NCI-H2171 treated with DMSO at 0.1 percent for 48 hours (cell line): ENCODE results near the gene FPR1.

ENCODE experiments used
- DNase-seq: peaks from one replicate; lab custom pipeline; 2025; lab: John Stamatoyannopoulos, UW

Gene FPR1

DNA sequence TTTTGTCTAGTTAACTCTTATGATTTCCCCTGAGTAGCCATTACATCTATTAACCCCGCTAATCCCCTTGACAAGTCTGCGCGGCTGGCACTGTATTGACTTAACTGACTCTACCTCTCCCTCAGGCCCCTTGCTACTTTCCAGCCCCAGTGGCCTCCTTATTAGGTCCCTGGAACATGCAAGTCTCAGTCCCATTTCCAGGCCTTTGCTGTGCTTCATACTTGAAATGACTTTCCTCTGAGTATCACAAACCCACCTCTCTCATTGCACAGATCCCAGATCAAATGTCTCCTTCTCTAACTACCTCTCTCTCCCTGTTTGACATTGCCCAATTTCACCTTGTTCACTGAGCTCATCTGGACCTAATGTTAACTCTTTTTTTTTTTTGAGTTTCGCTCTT lies 45.4 kb downstream of the FPR1 start:
- no peak for DNase-seq

DNA sequence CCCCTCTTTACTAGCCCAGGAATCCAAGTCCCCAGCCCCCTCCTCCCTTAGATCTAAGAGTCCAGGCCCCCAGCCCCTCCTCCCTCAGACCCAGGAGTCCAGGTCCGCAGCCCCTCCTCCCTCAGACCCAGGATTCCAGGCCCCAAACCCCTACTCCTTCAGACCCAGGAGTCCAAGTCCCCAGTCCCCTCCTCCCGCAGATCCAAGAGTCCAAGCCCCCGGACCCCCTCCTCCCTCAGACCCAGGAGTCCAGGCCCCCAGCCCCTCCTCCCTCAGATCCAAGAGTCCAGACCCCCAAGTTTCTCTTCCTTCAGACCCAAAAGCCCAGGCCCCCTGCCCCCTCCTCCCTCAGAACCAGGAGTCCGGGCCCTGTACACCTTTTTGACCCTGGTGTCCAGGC lies 47.1 kb downstream of the FPR1 start:
- no peak for DNase-seq

GRCh38 chr19:51703575-51704515 lies 47.8 kb downstream of the FPR1 start:
- DNase-seq, result peak; percentile 84

GRCh38 chr19:51702825-51703574 lies 48.7 kb downstream of the FPR1 start:
- DNase-seq, result peak; percentile 23

- DNase-seq, result peak; percentile 32
Observed at GRCh38 chr19:51702103-51702824, 49.4 kb downstream of the FPR1 start.

- DNase-seq, result no peak
Observed at GRCh38 chr19:51701468-51702100, 50.1 kb downstream of the FPR1 start.

- no peak for DNase-seq
Observed at GRCh38 chr19:51699170-51699569, 52.5 kb downstream of the FPR1 start.

DNA sequence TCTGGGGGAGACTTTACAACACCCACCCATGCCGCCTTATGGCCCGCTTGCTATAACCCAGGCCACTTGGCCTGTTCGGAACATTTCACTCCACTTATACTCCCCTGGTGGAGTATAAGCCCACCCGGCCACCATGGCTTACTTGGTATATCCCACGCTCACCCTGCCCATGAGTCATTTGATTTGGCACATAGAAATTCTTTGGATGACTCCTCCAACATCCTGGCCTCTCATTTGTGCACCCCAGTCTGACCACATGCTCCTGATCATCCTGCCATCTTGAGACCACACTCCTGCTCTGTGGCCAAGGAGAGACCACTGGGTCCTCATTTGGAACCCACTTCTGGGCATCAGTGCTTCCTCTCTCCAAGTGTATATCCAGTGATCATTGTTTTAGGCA lies 53.4 kb downstream of the FPR1 start:
- no peak for DNase-seq

DNA sequence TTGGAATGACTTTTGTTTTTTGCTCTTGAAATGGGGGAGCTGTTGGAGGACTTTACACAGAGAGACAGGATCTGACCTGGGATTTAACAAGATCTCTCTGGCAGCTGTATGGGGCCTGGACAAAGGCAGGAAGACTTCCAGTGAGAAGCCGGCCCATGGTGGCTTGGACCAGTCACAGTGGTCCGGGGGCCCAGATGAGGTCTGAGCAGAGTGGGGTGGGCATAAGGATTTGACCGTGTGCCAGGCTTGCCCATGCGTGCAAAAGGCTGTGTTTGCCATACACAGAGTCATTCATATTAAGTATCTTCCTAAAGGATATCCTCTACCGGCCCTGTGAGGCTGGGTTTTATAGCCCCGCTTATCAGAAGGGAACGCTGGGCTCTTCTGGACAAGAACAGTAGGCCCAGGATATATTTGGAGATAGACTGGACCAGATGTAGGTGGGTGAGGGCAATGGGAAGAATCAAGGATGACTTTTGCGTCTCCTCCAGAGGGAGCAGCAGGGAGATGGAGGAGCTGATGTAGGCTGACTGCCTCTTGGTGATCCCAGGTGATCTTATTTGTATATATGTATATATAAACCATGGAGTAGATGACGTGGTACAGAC lies 54.4 kb downstream of the FPR1 start:
- no peak for DNase-seq

DNA sequence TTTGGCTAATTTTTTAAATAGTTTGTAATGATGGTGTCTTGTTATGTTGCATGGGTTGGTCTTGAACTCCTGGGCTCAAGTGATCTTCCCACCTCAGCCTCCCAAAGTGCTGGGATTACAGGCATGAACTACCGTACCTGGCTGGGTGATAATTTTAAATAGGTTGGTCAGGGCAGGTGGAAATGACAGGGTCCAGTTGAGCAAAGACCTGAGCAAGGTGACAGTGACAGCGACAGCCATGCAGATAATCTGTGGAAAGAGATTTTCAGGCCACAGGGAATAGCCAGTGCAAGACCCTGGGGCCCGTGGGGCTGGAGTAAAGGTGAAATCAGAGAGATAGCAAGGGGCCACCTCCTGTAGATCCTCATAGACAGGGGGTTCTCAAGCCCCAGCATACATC lies 55.1 kb downstream of the FPR1 start:
- DNase-seq, result no peak
